Mesothelial cell of epicardium (in vitro differentiated cells): ENCODE measurements around the gene SLCO3A1. TPM values are rescaled to one million over a fixed set of nuclear protein-coding genes. Genes with fewer than 3 reads are reported as not detected.

ENCODE experiments used
- DNase-seq, 2 experiments: peaks; one replicate each; pipeline ENCODE4 v3.0.0; 2021; ENCODE audit warnings: low spot score in 2 of 2; ENCODE audit not compliant: unreplicated experiment in 2 of 2
- H3K27ac Mint-ChIP-seq: 2 replicates; pipeline ENCODE4 v1.8.0; 2021; ENCODE audit warnings: mixed read lengths
- H3K27me3 Mint-ChIP-seq: 2 replicates; pipeline ENCODE4 v1.8.0; 2021; ENCODE audit warnings: low read depth, mixed read lengths
- H3K36me3 Mint-ChIP-seq: 2 replicates; pipeline ENCODE4 v1.8.0; 2021; ENCODE audit warnings: mixed read lengths
- H3K4me1 Mint-ChIP-seq: 2 replicates; pipeline ENCODE4 v1.8.0; 2021; ENCODE audit warnings: mixed read lengths
- H3K4me3 Mint-ChIP-seq: 2 replicates; pipeline ENCODE4 v1.8.0; 2021; ENCODE audit warnings: mild to moderate bottlenecking, moderate library complexity, mixed read lengths
- H3K9me3 Mint-ChIP-seq: 2 replicates; pipeline ENCODE4 v1.8.0; 2021; ENCODE audit warnings: mixed read lengths
- CTCF ChIP-seq: fragments of 200-600 bp; sonication (generic); IDR thresholded peaks from one replicate; pipeline ENCODE4 v1.5.0; 2021; ENCODE audit warnings: antibody characterized with exemption; ENCODE audit not compliant: unreplicated experiment
- total RNA-seq: library from RNA; stranded (reverse); gene quantifications from 3 replicates; pipeline ENCODE4 v1.2.1, GENCODE V29; 2021

The SLCO3A1 gene
- total RNA-seq, 1 donor from 2014 or later, result 1.9 TPM

GRCh38 chr15:91975241-91975978 is 121.9 kb downstream of the SLCO3A1 start:
- H3K36me3 Mint-ChIP-seq, result no peaks in the 10 kb centered on the region
- H3K27ac Mint-ChIP-seq, result no peak overlapping the region
- DNase-seq, result no peak
- no peaks in the 10 kb centered on the region for H3K4me1 Mint-ChIP-seq
- peaks cover 3% of the 10 kb centered on the region for H3K9me3 Mint-ChIP-seq
- peaks cover 72% of the 10 kb centered on the region for H3K27me3 Mint-ChIP-seq
- H3K4me3 Mint-ChIP-seq, result no peak overlapping the region
- TF ChIP-seq CTCF, result no peak

- Mint-ChIP-seq H3K4me1 (no peaks in the 10 kb centered on the region), H3K36me3 (no peaks in the 10 kb centered on the region), H3K27me3 (peaks cover 78% of the 10 kb centered on the region), H3K27ac (no peak overlapping the region), H3K9me3 (no peaks in the 10 kb centered on the region), H3K4me3 (no peak overlapping the region)
- TF ChIP-seq CTCF, result no peak
- DNase-seq, result no peak
Measured at GRCh38 chr15:91976966-91977365, 123.5 kb downstream of the SLCO3A1 start.

GRCh38 chr15:91980502-91981267 is 127.2 kb downstream of the SLCO3A1 start:
- DNase-seq, result no peak
- TF ChIP-seq CTCF, result no peak
- H3K4me3 Mint-ChIP-seq, result no peak overlapping the region
- no peaks in the 10 kb centered on the region for H3K9me3 Mint-ChIP-seq
- H3K27me3 Mint-ChIP-seq, result peaks cover 76% of the 10 kb centered on the region
- H3K27ac Mint-ChIP-seq, result no peak overlapping the region
- no peaks in the 10 kb centered on the region for H3K4me1 Mint-ChIP-seq
- no peaks in the 10 kb centered on the region for H3K36me3 Mint-ChIP-seq

- Mint-ChIP-seq H3K9me3 (no peaks in the 10 kb centered on the region), H3K4me1 (no peaks in the 10 kb centered on the region), H3K27me3 (peaks cover 72% of the 10 kb centered on the region), H3K36me3 (no peaks in the 10 kb centered on the region), H3K27ac (no peak overlapping the region), H3K4me3 (no peak overlapping the region)
- DNase-seq, result no peak
- no peak for TF ChIP-seq CTCF
Measured at GRCh38 chr15:91981821-91982800, 128.6 kb downstream of the SLCO3A1 start.

- Mint-ChIP-seq H3K4me3 (no peak overlapping the region), H3K27ac (no peak overlapping the region), H3K36me3 (no peaks in the 10 kb centered on the region), H3K4me1 (no peaks in the 10 kb centered on the region), H3K9me3 (no peaks in the 10 kb centered on the region), H3K27me3 (peaks cover 64% of the 10 kb centered on the region)
- TF ChIP-seq CTCF, result no peak
- no peak for DNase-seq
Measured at GRCh38 chr15:91983729-91984340, 130.3 kb downstream of the SLCO3A1 start.
